Stimulated activated CD4-positive, alpha-beta T cell treated with anti-CD3 and anti-CD28 coated beads, TNF-alpha, amount 100 ng/mL, for 24 hours (primary cell): ENCODE data around the gene STMN3.

Source experiments
- DNase-seq, 3 experiments: peaks; one replicate each; pipeline ENCODE4 v3.0.0-alpha.2; 2020; ENCODE audit warnings: low read depth in 3 of 3

STMN3 gene

DNA sequence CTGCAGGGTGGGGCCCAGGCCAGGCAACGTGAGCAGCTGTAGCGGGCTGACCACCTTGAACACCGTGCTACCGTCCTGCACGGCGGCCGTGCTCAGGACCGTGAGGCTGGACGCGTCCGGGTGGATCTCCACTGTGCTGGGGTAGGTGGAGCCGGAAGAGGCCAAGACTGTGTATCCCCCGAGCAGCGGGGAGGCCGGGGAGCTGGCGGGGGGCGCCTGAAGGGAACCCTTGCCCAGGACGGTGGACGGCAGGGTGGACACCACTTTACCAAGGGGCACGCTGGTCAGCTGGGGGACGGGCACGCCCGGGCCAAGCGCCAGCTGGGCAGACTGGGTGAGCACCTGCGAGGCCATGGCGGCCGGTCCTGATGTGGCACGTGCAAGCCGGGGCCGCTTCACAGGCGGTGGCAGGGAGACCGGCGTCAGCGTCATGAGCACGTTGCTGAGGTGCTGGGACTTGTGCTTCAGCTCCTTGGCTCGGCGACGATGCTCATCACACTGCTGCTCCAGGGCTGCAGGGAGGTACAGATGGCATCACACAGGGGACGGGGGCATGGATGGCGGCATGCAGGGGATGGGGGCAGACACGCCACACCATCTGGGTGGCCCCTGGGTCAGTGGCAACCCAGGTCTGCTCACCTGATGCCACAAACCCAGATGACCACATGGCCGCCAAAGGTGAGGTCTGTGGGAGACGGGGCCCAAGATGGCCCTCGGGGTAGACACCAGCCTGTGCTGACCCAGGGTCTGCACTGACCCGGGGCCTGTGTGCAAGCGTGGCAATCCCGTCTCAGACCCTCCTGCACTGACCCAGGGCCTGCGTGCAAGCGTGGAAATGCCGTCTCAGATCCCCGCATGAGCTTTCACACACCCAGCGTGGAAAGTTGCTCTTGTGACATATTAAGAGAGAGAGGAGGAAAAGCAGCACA, 62.7 kb downstream of the STMN3 start:
- no peak for DNase-seq
